GM18505 (cell line): Measurements from ENCODE around the gene DLX2.
"Not testable (repeated sequence)": the region's sequence is repeated elsewhere in the genome, so short reads cannot be mapped to it uniquely, and the experiment has no call there.

ENCODE experiments used
- ATAC-seq: cut with Tn5 transposase; IDR thresholded peaks from one replicate; pipeline ENCODE4 v1.9.1; 2021; ENCODE audit not compliant: unreplicated experiment
- POLR2A ChIP-seq: IDR thresholded peaks from 4 replicates; pipeline ENCODE4 v1.6.1; 2011; ENCODE audit warnings: borderline replicate concordance; ENCODE audit not compliant: insufficient read depth, insufficient read length; ENCODE audit errors: extremely low read depth

The DLX2 gene

GRCh38 chr2:172102391-172103359 lies at the start of gene DLX2:
TSS of gene DLX2 (minus strand) at chr2:172102900. CDS start at chr2:172102538, 362 bp downstream.
- ATAC-seq, result peak; percentile 57
- peak; percentile 41 for TF ChIP-seq POLR2A

DNA sequence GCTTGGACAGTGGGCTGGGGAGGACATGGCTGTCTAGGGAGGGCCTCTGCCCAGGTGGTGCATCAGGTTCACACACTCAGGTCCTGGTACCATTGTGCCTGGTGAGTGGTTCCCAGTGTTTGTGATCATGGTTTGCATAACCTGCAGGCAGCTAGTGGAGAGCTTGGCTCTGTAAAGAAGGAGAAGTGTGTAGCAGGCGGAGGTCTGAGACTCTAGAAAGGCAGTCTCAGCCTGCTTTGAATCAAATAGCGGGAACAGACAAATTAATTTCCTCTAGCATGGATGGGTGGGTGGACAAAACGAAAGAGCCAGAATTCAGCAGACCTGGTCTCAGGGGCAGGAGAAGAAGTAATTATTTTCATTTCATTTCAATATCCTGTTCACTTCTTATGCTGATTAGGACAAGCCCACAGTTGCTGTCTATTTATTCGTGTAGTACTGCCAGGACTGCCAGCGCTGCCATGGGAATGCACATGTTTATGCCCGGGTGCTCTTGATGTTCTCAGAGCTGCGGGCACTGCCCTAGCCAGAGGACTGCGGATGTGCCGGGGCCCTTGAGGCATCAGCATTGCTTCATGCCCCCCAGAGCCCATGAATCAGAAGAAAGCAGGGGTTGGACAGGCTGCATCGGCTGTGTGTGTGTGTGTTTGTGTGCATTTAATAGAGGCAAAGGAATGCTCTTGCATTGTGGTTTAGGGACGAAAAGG lies 45.4 kb upstream of the DLX2 start:
- ATAC-seq, result no peak
- TF ChIP-seq POLR2A, result no peak

GRCh38 chr2:172143817-172144216 lies 41.1 kb upstream of the DLX2 start:
- no peak for TF ChIP-seq POLR2A
- no peak for ATAC-seq

DNA sequence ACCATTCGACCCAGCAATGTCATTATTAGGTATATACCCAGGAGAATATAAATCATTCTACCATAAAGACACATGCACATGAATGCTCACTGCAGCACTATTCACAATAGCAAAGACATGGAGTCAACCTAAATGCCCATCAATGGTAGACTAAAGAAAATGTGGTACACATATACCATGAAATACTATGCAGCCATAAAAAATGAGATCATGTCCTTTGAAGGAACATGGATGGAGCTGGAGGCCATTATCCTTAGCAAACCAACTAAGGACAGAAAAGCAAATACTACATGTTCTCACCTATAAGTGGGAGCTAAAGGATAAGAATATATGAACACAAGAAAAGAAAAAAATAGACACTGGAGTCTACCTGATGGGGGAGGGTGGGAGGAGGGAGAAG lies 36.0 kb upstream of the DLX2 start:
- ATAC-seq, result not testable (repeated sequence)

GRCh38 chr2:172137943-172138342 lies 35.2 kb upstream of the DLX2 start:
- TF ChIP-seq POLR2A, result no peak
- ATAC-seq, result no peak

GRCh38 chr2:172137109-172137508 lies 34.4 kb upstream of the DLX2 start:
- no peak for ATAC-seq
- no peak for TF ChIP-seq POLR2A

DNA sequence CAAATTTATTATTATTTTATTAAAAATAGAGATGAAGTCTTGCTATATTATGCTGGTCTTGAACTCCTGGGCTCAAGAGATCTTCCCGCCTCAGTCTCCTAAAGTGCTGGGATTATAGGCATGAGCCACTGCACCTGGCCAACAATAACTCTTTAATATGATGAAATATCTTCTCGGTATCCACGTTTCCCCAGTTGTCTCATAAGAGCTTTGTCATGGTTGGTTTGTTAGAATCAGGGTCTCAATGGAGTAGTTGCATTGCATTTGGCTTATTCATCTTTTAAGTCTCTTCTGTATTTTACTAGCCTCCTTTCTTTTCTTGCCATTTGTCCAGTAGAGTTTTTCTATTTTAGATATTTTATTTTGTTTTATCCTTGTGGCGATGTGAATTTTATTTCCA lies 32.7 kb upstream of the DLX2 start:
- TF ChIP-seq POLR2A, result no peak
- ATAC-seq, result no peak

DNA sequence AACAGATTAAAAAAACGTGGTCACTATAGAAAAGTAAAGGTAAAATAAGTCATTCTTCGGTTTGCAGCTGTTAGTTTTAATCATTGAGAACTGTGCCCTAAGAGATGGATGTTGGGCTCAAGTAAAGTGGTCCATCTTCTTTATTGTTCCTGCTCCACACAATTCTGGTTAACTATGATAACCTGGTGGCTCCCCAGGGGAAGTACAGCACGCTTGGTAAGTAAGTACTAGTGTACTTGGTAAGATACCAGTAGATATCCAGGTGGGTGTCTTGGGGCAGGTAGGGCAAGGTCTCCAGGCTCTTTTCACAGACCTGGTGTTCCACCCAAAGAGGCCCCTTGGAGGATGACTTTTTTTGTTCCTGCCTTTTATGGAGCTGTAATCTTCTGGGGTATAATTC lies 31.6 kb upstream of the DLX2 start:
- no peak for ATAC-seq
- no peak for TF ChIP-seq POLR2A

- no peak for ATAC-seq
- no peak for TF ChIP-seq POLR2A
Measured at GRCh38 chr2:172131713-172132555, 29.2 kb upstream of the DLX2 start.

GRCh38 chr2:172129404-172129803 lies 26.7 kb upstream of the DLX2 start:
- no peak for TF ChIP-seq POLR2A
- ATAC-seq, result no peak

DNA sequence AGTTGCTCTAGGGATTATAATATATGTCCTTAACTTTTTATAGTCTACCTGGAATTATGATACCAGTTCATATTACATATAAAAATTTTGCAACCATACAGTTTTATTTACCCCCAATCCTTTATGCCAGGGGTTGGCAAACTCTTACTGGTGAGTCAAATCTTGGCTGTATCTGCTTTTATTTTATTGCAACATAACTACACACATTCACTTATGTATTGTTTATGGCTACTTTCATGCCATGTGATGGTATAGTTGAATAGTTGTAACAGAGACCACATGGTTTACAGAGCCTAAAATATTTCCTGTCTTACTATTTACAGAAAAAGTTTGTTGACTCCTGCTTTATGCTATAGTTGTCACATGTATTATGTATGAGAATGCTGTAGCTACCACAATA lies 25.8 kb upstream of the DLX2 start:
- TF ChIP-seq POLR2A, result no peak
- no peak for ATAC-seq

GRCh38 chr2:172120118-172120517 lies 17.4 kb upstream of the DLX2 start:
- no peak for ATAC-seq
- TF ChIP-seq POLR2A, result no peak

GRCh38 chr2:172119089-172119488 lies 16.4 kb upstream of the DLX2 start:
- TF ChIP-seq POLR2A, result no peak
- no peak for ATAC-seq

DNA sequence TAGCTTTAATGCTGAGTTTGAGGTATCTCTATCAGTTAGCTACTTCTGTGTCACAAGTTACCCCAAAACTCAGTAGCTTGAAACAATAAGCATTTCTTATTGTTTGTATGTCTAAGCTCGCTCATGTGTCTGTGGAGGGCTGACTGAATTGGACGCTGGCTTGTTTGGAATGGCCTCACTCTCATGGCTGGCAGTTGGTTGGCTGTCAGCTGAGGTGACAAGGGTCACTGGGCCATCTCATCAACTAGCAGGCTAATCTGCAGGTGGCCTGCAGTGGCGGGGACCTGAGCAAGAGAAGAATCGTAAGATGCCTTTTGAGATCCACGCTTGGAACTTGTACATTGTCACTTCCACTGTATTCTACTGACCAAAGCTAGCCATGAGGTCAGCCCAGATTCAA lies 13.4 kb upstream of the DLX2 start:
- ATAC-seq, result no peak
- TF ChIP-seq POLR2A, result no peak

- TF ChIP-seq POLR2A, result no peak
- ATAC-seq, result no peak
Measured at GRCh38 chr2:172114579-172114978, 11.9 kb upstream of the DLX2 start.

GRCh38 chr2:172114176-172114575 lies 11.5 kb upstream of the DLX2 start:
- ATAC-seq, result not testable (repeated sequence)
